ENCODE results near the gene BCL11B.
A peak's percentile ranks its signal among the peaks of the same experiment; 100 is the strongest.
"Not testable (repeated sequence)": the region's sequence is repeated elsewhere in the genome, so short reads cannot be mapped to it uniquely, and the experiment has no call there.

The BCL11B gene

GRCh38 chr14:99235582-99236320, 36.2 kb downstream of the BCL11B start:
- Mint-ChIP-seq H3K4me1 (peaks cover 96% of the 10 kb centered on the region), H3K9me3 (no peaks in the 10 kb centered on the region)

GRCh38 chr14:99234961-99235571, 36.9 kb downstream of the BCL11B start:
- Mint-ChIP-seq H3K4me3 (peak overlapping the region; percentile 72), H3K27me3 (no peaks in the 10 kb centered on the region), H3K9me3 (no peaks in the 10 kb centered on the region), H3K36me3 (ENCODE audit: low read depth) (peaks cover 10% of the 10 kb centered on the region), H3K27ac (peak overlapping the region; percentile 85), H3K4me1 (peaks cover 96% of the 10 kb centered on the region)
- peak; percentile 77 for DNase-seq
- ATAC-seq: peak; percentile 51

More at GRCh38 chr14:99235582-99236320, 36.2 kb downstream of the BCL11B start:
- H3K27ac Mint-ChIP-seq: peak overlapping the region; percentile 85
- DNase-seq (no peak), ATAC-seq (no peak)
- peak overlapping the region; percentile 72 for H3K4me3 Mint-ChIP-seq
- H3K27me3 Mint-ChIP-seq: no peaks in the 10 kb centered on the region
- peaks cover 10% of the 10 kb centered on the region for H3K36me3 Mint-ChIP-seq (ENCODE audit: low read depth)

GRCh38 chr14:99234355-99234754, 37.6 kb downstream of the BCL11B start:
- Mint-ChIP-seq H3K4me3 (peak overlapping the region; percentile 72), H3K4me1 (peaks cover 96% of the 10 kb centered on the region), H3K27me3 (no peaks in the 10 kb centered on the region), H3K27ac (peak overlapping the region; percentile 85), H3K9me3 (no peaks in the 10 kb centered on the region), H3K36me3 (ENCODE audit: low read depth) (peaks cover 11% of the 10 kb centered on the region)
- ATAC-seq (peak; percentile 8), DNase-seq (no peak)

GRCh38 chr14:99233222-99234035, 38.6 kb downstream of the BCL11B start:
- ATAC-seq: no peak
- Mint-ChIP-seq H3K36me3 (ENCODE audit: low read depth) (peaks cover 17% of the 10 kb centered on the region), H3K9me3 (no peaks in the 10 kb centered on the region), H3K27me3 (peaks cover 1% of the 10 kb centered on the region), H3K4me3 (peak overlapping the region; percentile 72), H3K4me1 (peaks cover 96% of the 10 kb centered on the region), H3K27ac (peak overlapping the region; percentile 85)
- DNase-seq: no peak

- H3K4me1 Mint-ChIP-seq: peaks cover 96% of the 10 kb centered on the region
- ATAC-seq (peak; percentile 12), DNase-seq (no peak)
- peak overlapping the region; percentile 49 for H3K4me3 Mint-ChIP-seq
- H3K9me3 Mint-ChIP-seq: no peaks in the 10 kb centered on the region
- H3K27me3 Mint-ChIP-seq: peaks cover 1% of the 10 kb centered on the region
- peaks cover 21% of the 10 kb centered on the region for H3K36me3 Mint-ChIP-seq (ENCODE audit: low read depth)
- H3K27ac Mint-ChIP-seq: peak overlapping the region; percentile 85
These were observed 39.2 kb downstream of the BCL11B start for GRCh38 chr14:99232714-99233214.

DNA sequence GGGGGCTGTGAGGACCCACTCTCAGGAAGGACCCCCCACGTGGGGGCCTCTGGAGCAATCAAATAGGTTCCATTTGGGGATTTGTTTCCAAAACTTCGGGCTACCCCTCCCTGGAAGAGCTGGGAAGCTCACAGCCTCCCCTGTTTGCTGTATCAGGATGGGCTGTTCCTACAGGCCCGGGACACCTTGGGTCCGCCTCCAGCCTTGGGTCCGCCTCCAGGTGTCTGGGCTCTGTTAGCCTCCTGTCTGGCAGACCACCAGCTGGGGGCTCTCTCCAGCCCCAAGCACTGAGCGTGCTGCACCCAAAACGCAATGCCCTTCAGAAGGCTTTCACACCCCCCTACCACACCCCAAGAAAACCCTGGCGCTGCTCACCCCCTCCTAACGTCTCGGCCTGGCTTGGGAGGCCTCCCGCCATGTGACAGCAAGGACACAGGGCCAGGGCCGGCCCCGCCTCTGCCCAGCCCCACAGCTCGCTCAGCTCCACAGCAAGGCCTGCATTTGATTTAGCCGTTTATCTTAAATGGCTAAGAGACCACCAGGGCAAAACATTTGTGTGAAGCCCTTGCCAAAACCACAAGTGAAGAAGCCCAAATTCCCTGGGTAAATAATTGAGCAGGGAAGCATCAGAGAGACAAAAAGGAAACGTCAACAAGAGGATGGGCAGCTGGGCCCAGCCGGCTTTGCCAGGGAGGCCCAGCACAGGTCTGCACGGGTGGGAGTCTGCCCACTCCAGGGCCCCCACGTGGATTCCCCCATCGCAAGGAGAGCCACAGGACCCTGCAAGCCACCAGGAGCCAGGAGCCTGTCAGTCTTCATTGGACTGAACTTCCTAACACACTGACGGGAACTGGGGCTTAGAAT, 39.9 kb downstream of the BCL11B start:
- H3K27ac Mint-ChIP-seq: peak overlapping the region; percentile 85
- DNase-seq (no peak), ATAC-seq (no peak)
- peaks cover 96% of the 10 kb centered on the region for H3K4me1 Mint-ChIP-seq
- H3K4me3 Mint-ChIP-seq: peak overlapping the region; percentile 69
- H3K27me3 Mint-ChIP-seq: peaks cover 1% of the 10 kb centered on the region
- no peaks in the 10 kb centered on the region for H3K9me3 Mint-ChIP-seq
- peaks cover 17% of the 10 kb centered on the region for H3K36me3 Mint-ChIP-seq (ENCODE audit: low read depth)

DNA sequence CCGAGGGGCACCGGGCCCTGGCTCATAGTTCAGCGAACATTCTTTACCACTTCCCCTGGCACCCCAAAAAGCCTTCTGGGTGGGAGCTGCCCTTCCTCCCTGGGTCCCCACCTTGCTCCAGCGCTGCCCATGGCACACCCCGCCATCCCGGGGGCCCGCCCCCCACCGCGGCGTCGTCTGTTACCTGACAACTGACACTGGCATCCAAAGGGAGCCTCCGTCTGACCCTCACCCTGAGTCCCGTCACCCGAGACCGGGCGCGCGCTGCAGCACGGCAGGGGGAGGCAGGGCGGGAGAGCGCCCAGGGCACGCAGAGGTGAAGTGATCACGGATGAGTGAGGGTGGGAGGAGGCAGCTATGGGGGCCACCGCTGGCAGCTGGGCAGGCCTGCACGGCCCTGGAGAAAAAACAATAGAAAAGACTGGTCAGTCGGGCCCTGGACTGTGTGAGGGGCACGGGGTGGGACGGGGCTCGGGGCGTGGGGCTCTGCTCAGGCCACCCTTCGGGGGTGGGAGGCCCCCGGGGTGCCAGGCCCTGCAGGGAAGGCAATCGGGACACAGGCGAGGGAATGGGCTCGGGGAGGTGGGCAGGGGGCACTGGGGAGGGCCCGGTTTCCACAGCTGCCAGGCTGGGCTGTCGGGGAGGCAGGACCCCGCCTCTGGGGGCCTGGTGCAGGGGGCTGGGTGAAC, 40.7 kb downstream of the BCL11B start:
- Mint-ChIP-seq H3K9me3 (no peaks in the 10 kb centered on the region), H3K4me3 (peak overlapping the region; percentile 71), H3K27me3 (peaks cover 1% of the 10 kb centered on the region), H3K4me1 (peaks cover 96% of the 10 kb centered on the region), H3K36me3 (ENCODE audit: low read depth) (peaks cover 19% of the 10 kb centered on the region), H3K27ac (peak overlapping the region; percentile 93)
- DNase-seq (no peak), ATAC-seq (no peak)

DNA sequence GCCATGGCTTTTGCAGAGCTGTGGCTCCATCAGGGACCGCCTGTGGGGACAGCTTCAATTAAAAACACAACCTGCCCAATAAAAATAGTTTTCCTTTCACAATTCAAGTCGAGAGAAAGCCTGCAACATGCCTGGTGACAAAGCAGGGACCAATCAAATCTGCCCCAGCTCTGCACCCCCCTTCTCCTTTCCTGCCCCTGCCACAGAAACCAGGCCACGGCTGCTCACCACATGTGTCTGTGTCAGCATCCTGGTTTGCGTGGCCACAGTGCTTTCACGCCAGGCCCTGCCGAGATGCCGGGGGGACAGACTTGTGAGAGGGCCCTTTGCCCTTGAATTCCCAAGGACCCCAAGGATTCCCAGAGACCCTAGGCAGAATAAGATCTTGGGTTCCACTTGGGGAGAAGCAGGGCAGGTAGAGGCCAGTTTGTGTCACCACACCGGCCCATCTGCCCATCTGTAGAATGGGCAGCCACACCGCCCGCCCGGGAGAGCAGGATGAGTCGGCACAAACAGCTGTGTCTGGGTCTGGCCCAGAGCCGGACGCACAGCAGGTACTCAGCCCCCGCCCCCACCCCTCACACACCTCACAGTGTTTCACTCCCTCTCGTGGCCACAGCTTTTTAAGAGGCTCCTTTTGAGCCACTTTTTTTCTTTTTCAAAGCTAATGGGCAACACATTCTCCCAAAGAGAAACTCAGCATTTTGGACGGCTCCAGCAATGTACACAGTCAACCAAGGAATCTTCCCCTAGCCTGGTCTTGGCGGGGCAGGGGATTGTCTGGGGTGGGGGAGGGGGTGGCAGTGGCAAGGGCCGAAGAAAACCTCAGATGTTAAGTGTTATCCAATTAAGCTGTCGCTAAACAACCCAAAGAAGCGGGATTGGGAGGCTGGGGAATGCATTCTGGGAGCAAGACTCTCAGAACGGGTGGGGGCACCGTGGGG, 41.5 kb downstream of the BCL11B start:
- Mint-ChIP-seq H3K9me3 (no peaks in the 10 kb centered on the region), H3K27me3 (peaks cover 1% of the 10 kb centered on the region), H3K4me3 (peak overlapping the region; percentile 71), H3K4me1 (peaks cover 96% of the 10 kb centered on the region), H3K36me3 (ENCODE audit: low read depth) (peaks cover 20% of the 10 kb centered on the region), H3K27ac (peak overlapping the region; percentile 93)
- ATAC-seq: peak; percentile 30
- DNase-seq: peak; percentile 75

- Mint-ChIP-seq H3K4me3 (peak overlapping the region; percentile 71), H3K27me3 (peaks cover 1% of the 10 kb centered on the region), H3K27ac (peak overlapping the region; percentile 93), H3K9me3 (no peaks in the 10 kb centered on the region), H3K36me3 (ENCODE audit: low read depth) (peaks cover 21% of the 10 kb centered on the region), H3K4me1 (peaks cover 97% of the 10 kb centered on the region)
- no peak for ATAC-seq
- no peak for DNase-seq
These were observed 42.3 kb downstream of the BCL11B start for GRCh38 chr14:99229654-99230207.

- peak overlapping the region; percentile 93 for H3K27ac Mint-ChIP-seq
- peaks cover 97% of the 10 kb centered on the region for H3K4me1 Mint-ChIP-seq
- not testable (repeated sequence) for H3K9me3 Mint-ChIP-seq, ATAC-seq, H3K27me3 Mint-ChIP-seq, H3K4me3 Mint-ChIP-seq, DNase-seq
- peaks cover 27% of the 10 kb centered on the region for H3K36me3 Mint-ChIP-seq (ENCODE audit: low read depth)
These were observed 43.2 kb downstream of the BCL11B start for GRCh38 chr14:99228760-99229159.

GRCh38 chr14:99226687-99227086, 45.3 kb downstream of the BCL11B start:
- DNase-seq (no peak), ATAC-seq (peak; percentile 40)
- Mint-ChIP-seq H3K27ac (peak overlapping the region; percentile 80), H3K4me3 (peak overlapping the region; percentile 28), H3K27me3 (peaks cover 1% of the 10 kb centered on the region), H3K36me3 (ENCODE audit: low read depth) (peaks cover 35% of the 10 kb centered on the region), H3K4me1 (peaks cover 96% of the 10 kb centered on the region), H3K9me3 (no peaks in the 10 kb centered on the region)

DNA sequence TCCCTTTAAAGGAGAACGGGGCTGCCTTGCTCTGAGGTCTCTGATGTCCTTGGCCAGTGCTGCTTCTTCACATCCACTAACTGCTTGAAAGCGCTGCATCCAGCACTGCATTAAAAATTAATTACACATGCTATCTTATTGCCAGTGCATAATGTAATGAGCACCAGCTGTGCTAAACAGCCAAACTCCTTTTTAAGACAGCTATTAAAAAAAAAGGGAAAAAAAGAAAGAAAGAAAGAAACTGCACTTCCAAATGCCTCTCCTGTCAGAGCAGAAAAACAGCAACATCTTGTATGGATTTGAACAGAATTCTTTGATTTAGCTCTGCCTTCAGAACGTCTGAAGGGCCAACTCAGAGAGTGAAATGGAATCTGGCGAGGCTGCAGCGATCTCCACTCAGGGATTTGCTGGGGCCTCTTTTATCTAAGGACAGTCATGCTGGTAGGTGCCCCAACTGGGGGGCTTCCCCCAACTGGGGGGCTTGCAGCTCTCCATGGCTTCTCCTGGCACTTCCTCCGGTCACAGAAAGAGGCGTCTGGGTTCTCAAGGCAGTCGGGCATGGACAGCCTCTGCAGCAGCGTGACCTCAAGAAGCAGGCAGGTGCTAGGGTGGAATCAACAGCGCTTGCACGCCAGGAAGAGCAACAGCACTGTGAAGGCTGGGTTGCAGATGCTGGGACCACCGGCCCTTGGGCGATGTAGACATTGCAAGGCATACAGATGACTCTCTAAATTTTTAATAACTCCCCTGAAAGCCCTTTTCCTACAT, 46.4 kb downstream of the BCL11B start:
- ATAC-seq (no peak), DNase-seq (no peak)
- Mint-ChIP-seq H3K4me3 (peak overlapping the region; percentile 28), H3K27ac (peak overlapping the region; percentile 80), H3K27me3 (peaks cover 1% of the 10 kb centered on the region), H3K4me1 (peaks cover 96% of the 10 kb centered on the region), H3K9me3 (no peaks in the 10 kb centered on the region), H3K36me3 (ENCODE audit: low read depth) (peaks cover 39% of the 10 kb centered on the region)
